Caki2 (cell line): ENCODE results near the gene GPD2. TPM values are rescaled to one million over a fixed set of nuclear protein-coding genes. Genes with fewer than 3 reads are reported as not detected.

Experiments
- DNase-seq: peaks from one replicate; pipeline ENCODE4 v3.0.0-alpha.2; 2015; ENCODE audit warnings: low read depth
- in situ Hi-C: cut with HindIII; loops from 2 replicates; pipeline ENCODE4 v1.10.0; 2016; ENCODE audit warnings: low sequenced_read_pairs, low pct_unique_long_range_greater_than_20kb, mixed read lengths
- total RNA-seq: library from RNA; depleted of rRNA; stranded (reverse); fragments of >200 nt; shearing (Covaris generic); gene quantifications from 2 replicates; pipeline ENCODE4 v1.2.3, GENCODE V29; 2014; ENCODE audit warnings: low replicate concordance; rRNA removed

Gene GPD2
- total RNA-seq, result 21.3 and 22.5 TPM in 2 replicates

DNA sequence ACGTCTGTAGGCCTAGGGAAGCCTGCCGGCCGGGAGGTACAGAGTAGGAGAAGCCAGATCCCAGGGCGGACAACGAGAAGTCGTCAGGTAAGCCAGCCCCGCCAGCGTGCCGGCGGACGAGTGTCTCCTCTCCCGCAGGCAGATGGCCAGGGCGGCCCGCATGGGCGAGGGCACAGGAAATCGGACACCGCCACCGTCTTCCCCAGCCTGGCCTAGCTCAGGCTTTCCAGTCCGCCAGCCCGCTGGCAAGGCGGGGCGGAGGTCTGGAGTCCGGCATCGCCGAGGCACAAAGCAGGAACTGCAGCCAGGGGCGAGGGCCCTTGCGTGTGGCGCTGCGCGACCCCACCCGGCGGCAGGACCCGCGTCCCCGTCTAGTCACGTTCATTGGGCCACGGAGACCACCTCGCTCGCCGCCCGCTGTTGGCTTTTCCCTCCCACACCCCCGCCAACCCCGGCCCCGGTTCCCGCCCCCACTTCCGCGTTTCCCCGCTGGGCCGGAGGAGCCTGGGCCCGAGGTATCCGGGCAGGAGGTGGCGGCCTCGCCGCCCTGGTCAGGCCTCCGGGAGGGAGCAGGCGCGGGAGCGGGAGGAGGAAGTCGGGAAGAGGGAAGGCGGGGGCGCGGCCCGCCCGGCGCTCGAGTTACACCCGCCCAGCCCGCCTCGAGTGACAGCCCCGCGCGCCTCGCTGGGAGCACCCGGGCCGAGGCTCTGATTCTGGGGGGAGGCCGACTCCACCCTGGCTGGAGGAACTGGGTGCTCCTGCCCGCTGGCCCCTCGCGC lies at the start of gene GPD2:
Gene GPD2 (plus strand): TSS at position 662 of the 779 bp plus-strand sequence. CDS start 39,727 bp downstream, outside the sequence.
- peak; percentile 84 for DNase-seq
- in situ Hi-C loops, result no loop called here

DNA sequence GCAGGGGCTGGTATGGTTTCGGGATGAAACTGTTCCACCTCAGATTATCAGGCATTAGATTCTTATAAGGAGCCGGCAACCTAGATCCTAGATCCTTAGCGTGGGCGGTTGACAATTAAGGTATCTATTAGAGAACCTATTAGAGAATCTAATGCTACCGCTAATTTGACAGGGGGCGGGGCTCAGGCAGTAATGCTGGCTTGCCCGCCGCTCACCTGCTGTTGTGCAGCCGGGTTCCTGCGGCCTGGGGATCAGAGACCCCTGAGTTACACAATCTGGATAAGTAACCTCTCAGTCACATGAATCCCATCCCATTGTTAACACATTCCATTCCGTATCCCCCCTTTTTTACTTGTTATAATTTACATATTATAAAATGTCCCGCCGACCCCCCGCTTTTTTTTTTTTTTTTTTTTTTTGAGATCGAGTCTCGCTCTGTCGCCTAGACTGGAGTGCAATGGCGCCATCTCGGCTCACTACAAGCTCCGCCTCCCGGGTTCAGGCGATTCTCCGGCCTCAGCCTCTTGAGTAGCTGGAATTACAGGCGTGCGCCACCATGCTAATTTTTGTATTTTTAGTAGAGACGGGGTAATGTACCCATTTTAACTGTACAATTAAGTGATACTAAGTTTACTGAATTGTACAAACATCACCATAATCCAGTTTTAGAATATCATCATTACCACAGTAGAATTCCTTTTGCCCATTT lies 42.0 kb upstream of the GPD2 start:
- in situ Hi-C loops, result no loop called here
- DNase-seq, result no peak

DNA sequence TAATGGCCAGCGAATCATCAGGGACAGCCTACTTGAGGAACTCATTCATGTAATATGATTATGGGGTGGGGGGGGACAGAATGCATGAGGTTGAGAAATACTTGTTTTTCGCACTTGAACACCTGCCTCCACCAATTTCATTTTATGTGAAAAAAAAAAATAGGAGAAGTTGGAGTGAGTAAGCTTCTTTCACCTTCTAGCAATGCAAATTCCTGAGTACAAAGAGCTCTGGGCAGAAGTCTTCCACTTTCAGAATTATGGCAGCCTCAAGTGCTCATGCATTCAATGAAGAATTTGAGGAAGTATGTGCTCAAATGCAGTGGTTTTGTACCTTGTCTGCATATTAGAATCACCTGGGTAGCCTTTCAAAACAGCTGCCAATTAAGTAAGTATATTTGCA lies 40.1 kb upstream of the GPD2 start:
- in situ Hi-C loops, result no loop called here
- DNase-seq, result no peak

DNA sequence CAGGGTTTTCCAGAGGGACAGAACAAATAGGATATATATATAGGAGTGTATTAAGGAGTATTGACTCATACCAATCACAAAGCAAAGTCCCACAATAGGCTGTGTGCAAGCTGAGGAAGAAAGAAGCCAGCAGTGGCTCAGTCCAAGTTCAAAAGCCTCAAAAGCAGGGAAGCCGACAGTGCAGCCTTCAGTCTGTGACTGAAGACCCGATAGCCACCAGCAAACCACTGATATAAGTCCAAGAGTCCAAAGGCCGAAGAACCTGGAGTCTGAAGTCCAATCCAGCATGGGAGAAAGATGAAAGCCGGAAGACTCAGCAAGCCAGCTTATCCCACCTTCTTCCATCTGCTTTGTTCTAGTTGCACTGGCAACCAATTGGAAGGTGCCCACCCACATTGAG lies 39.0 kb upstream of the GPD2 start:
- DNase-seq, result no peak
- in situ Hi-C loops, result no loop called here

DNA sequence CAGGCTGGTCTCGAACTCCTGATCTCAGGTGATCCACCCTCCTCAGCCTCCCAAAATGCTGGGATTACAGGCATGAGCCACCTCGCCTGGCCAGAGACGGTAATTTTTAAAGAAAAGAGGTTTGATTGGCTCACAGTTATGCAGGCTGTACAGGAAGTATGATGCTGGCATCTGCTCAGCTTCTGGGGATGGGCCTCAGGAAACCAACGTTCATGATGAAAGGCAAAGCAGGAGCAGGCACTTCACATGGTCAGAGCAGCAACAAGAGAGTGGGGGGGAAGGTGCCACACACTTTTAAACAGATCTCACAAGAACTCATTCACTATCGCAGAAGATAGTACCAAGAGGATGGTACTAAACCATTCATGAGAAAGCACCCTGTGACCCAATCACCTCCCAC lies 38.0 kb upstream of the GPD2 start:
- no peak for DNase-seq
- in situ Hi-C loops, result no loop called here

DNA sequence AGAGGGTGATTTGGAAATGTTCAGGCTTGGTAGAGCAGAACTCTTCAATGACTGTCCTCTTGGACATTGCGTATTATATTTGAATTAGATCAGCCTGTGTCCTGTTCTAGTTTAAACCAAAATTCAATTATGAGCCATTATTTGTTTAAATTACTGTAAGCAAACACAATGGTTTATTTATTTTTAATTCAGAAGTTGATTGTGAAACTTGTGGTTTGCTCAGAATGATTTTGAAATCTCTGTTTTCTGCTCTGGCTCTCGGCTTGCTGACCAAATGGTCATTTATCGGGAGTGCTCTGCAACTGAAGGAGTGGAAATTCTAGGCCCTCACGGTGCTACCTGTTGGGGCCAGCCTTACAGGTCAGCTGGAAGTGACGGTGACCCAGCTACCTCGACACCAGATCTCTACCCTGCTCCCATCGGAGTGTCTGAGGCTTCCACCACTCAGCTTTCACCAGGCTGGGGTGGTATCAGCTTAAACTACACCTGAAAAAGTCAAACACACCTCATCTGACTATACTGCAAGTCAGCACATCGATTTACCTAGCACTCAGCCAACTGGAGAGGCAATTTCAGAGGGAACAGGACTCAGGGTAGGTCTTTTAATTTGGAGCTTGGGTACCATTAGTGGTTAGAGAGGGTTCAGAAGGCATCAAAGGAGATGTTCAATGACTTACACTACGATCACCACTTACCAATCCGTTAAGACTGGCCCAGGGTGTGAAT lies 36.8 kb upstream of the GPD2 start:
- in situ Hi-C loops, result no loop called here
- no peak for DNase-seq

DNA sequence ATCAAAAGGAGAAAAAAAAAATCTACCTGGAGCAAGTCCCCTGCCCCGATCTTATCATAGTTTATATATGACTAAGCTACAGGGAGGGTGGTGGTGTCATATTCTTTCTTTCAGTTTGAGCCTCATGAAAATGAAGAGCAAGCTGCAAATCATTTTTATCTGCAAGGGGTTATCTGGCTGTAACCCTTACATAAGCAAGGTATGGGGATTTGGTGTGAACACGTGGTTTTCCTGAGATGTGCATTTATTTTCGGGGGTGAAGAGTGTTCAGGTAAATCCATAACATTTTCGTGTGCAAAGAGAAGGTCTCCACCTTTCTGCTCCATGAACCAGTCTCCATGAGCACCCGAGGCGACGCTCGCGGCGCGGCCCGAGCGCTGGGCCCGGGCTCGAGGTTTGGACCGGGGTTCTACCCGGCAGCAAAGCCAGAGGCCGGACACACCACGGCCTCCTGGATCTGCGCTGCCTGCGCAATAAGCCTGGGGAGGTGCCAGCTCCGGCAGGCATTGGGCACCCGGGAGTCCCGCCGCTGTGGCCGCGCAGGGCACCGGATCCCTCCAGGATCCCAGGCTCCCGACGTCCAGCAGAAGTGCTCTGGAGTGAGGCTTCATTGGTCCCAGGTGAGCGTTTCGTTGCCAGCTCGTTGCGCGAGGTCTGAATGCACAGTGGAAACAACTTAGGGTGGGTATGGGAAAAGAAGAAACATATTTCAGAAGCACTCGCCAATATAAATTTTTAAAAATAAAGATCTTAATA lies 36.1 kb upstream of the GPD2 start:
- in situ Hi-C loops, result no loop called here
- peak; percentile 81 for DNase-seq

DNA sequence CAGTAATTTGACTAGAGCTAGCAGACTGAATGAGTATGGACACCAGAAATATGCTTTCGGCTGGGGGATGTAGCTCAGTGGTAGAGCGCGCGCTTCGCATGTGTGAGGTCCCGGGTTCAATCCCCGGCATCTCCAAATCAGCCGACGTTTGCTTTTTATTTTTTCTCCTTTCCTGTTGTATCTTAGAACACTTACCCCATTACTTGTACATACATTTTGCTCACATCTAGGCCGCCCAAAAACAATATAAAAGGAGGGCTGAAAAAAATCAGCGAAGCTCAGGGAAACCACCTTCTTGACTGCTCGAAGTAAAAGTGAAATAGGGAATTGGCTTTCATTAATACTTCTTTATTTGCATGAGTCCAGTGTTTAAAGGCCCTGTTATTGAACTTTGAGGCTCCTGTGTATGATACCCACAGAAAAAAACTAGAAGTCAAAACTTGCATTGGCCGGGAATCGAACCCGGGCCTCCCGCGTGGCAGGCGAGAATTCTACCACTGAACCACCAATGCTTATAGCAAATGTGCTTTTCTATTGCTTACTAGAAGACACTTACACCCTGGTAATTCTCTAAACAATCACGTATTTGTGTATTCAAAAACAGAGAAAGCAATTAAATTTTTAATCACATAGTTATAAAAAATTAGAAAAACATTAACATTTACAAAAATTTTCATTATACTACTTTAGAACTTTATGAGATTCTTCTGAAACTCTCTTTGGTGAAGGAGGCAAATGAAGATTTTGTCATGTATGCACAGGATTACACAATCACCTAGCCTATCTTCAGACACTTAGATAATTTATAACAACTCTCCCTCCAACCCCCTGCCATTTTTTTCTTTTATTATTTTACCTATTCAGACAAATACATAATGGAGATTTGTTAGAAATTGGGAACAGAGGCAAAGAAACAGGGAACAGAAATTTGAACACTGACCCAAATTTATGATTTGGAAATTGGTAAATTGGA lies 35.2 kb upstream of the GPD2 start:
- in situ Hi-C loops, result no loop called here

DNA sequence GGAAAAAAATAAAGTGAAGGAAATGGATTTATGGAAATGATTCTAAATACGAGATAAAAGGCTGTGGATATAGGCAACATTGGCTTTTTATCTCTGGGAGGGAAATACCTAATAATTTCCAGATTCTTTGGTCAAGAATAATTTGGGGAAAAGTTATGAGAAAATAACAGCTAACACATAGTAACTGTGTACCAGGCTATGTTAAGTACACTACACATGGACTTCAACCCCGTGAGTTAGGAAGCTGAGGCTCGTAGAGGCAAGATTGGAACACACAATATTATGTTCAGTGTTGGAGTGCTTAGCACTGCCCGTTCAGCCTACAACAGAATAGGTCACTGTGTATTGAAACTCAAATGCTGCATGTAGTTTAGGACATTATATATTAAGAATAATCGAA lies 34.3 kb upstream of the GPD2 start:
- DNase-seq, result no peak
- in situ Hi-C loops, result no loop called here

More for the DNA sequence above, 35.2 kb upstream of the GPD2 start:
- peak; percentile 87 for DNase-seq

DNA sequence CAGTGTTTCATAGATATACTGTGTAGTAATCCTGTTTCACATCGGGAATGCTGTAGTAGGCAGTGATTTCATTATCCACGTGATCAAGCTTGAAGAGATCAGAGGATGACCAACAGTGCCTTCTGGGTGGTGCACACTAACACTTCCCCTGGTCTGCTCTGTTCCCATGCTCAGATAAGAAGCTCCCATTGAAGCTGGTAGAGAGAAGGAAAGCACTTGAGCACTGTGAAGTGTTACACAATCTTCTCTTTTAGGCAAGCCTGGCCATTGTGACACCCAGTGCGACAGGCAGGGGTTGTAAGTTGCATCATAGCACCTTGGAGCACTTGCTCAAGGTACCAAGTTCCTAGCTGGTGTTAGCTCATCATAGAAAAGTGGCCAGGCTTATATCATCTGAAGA lies 30.6 kb upstream of the GPD2 start:
- no peak for DNase-seq
- in situ Hi-C loops, result no loop called here

DNA sequence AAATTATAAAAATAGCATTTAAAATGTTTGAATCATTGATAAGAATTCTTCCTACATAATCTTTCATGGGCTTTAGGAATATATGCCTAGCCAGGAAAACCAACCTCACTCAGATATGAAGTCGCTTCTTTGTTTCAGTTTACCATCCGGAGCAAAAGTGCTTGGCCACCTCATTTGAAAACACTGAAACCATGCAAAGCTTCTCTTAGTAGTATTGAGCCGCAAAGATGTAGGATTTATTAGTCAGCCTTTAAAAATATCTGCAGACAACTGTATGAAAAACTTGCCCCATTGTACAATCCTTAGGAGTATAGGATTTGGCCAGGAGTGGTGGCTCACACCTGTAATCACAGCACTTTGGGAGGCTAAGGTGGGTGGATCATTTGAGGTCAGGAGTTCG lies 24.3 kb upstream of the GPD2 start:
- no peak for DNase-seq
- in situ Hi-C loops, result no loop called here

DNA sequence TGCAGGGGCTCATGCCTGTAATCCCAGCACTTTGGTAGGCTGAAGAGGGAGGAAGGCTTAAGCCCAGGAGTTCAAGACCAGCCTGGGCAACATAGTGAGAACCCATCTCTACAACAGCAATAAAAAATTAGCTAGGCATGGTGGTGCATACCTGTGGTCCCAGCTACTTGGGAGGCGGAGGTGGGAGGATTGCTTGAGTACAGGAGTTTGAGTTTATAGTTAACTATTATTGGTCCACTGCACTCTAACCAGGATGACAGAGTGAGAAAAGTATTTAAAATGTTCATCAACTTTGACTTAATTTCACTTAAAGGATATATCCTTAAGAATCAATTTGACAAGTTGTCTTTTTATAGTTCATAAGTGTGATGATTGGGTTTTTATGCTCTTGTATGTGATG lies 14.3 kb upstream of the GPD2 start:
- DNase-seq, result no peak
- in situ Hi-C loops, result no loop called here

DNA sequence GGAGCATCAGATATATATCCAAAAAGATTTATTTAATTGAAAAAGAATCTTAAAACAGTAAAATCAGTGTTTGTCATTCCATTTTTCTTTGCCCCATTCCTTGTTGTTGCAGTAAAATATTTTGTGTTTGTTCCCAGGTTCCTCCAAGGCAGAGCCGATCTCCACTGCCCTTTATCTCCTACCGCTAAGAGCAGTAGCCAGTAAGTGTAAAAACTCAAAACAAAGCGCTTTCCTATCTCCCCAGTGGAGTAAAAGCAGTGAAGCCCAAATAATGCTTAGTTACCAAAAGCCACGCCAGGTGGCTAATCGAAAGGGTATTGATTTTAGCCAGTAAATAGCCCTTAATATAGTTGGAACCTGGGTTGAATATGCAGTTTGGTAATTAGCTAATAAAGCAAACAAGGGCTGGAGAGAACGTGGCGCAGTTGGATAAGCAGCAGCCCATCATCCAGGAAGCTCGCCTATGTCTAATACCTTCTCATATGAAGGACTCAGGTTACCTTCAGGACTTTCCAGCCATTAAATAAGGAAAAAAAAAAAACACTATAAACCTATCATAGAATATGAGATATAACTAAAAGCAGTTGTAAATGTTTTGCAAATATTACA lies 12.4 kb upstream of the GPD2 start:
- in situ Hi-C loops, result no loop called here
- no peak for DNase-seq

DNA sequence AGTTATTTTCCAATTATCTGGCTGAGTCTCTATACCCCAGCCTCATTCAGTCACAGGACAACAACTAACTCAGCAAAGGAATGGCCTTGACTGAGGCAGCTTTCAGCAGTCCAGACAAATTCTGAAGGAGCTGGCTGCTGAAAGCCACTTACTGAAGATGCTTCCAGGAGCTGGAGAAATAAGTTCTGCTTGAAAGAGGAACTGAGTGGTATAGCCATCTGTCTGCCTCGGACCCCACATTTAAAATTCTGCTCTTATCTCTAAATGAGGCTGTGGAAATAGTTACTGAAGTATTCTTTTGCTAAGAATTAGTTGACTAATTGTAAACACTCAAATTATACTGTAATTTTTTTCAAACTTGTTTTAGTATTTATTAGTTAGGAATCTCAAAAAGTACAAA lies 9.1 kb upstream of the GPD2 start:
- DNase-seq, result no peak
- in situ Hi-C loops, result no loop called here

DNA sequence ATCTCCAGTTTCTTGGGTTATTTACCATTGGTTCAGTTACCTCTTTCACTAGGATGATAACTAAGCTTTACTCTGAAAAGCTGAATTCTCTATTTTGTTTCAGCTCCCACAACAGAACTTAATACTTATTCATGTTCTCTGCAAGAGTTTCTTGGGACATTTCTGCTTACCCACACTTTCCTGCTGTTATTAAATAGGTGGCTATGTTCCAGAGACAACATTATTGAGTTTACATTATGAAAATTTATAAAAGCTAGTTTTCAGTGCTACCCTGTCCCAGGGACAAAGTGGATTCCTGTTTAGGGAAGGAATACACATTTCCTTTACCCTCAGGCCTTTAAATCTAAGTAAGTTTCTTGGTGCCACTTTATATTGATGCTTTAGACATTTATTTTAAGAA lies 7.0 kb upstream of the GPD2 start:
- in situ Hi-C loops, result no loop called here
- DNase-seq, result no peak

DNA sequence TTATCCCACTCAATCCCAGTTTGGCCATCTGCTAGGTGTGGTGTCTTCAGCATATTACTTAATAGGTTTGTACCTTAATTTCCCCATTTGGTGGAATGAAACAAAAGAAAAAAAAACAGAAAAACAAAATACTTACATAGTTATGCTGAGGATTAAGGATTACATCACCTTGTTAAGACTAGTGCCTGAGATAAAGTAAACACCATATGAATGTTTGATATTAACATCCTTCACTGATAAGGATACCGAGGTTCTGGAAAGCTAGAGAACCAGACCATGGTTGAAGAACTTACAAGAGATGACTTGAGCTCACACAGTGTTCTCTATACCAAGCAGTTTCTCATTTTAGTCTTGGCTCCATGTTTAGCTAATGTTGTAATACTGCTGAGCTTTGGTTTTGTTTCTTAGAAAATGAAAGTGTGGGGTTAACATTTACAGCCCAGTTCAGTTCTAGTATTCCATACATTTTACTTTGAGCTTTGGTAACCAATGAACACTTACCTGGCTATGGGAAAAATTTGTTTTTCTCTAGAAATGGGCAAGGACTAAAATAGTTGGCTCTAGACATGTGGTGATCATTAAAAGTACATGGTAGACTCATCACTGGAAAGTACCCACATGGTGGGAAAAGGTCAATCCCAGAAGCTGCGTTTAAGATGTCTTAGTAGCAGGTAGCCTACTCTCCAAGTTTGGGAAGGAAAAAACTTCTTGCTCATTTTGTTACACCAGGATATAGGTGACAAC lies 5.8 kb upstream of the GPD2 start:
- peak; percentile 22 for DNase-seq
- in situ Hi-C loops, result no loop called here
